Activated T-cell treated with anti-CD3 and anti-CD28 coated beads, Interleukin-2, amount 50 U/mL, for 24 hours (primary cell): ENCODE data around the gene MORF4L2.

Experiments
- DNase-seq: peaks from one replicate; pipeline ENCODE4 v3.0.0-alpha.2; 2020
- H3K27ac Mint-ChIP-seq: 2 replicates; pipeline ENCODE4 v1.8.0; 2020; ENCODE audit warnings: mild to moderate bottlenecking, mixed read lengths
- H3K27me3 Mint-ChIP-seq: 2 replicates; pipeline ENCODE4 v1.8.0; 2020; ENCODE audit warnings: mixed read lengths
- H3K36me3 Mint-ChIP-seq: 2 replicates; pipeline ENCODE4 v1.8.0; 2020; ENCODE audit warnings: low read depth, mixed read lengths
- H3K4me1 Mint-ChIP-seq: 2 replicates; pipeline ENCODE4 v1.8.0; 2020; ENCODE audit warnings: low read depth, mixed read lengths
- H3K4me3 Mint-ChIP-seq: 2 replicates; pipeline ENCODE4 v1.8.0; 2020; ENCODE audit warnings: mild to moderate bottlenecking, moderate library complexity, mixed read lengths
- H3K9me3 Mint-ChIP-seq: 2 replicates; pipeline ENCODE4 v1.8.0; 2020; ENCODE audit warnings: mixed read lengths

Gene MORF4L2

GRCh38 chrX:103686199-103687072, at the start of gene MORF4L2:
MORF4L2 (minus strand) TSS chrX:103686699; CDS start chrX:103677027, 9,672 bp downstream.
- Mint-ChIP-seq H3K36me3 (peaks cover 39% of the 10 kb centered on the region), H3K4me3 (no peak within 1 kb of the TSS), H3K27ac (peak within 1 kb of the TSS; percentile 89), H3K4me1 (peaks cover 13% of the 10 kb centered on the region), H3K27me3 (peaks cover 11% of the 10 kb centered on the region), H3K9me3 (no peaks in the 10 kb centered on the region)
- DNase-seq, result peak; percentile 80

DNA sequence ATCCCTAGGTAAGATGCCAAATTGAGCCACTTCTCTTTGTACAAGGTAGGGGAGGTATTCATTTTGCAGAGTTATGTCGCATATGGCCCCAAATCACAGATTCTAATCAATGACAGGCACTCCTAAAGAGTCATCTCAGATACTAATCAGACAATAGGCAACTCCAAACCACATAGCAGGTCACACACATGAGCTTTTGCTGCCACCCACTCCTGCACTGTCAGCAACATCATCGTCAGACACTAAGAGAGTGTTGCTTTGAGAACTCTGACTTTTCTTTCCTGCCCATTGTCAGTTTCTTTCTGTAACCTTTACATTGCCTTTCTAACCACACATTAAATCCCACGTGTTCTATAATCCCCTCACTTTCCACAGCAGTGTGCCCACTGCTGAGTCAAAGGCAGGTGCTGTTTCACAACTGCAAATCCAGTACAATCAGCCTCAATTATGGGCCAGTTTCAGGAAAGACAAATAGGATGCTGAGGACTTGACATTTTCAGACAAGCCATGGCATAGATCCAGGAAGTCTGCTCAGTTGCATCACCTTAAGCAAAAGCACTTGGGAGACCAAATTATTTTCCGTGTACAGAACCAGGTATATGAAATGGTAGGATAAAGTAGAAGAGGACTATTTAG, 47.7 kb upstream of the MORF4L2 start:
- H3K4me3 Mint-ChIP-seq, result no peak overlapping the region
- H3K36me3 Mint-ChIP-seq, result no peaks in the 10 kb centered on the region
- H3K4me1 Mint-ChIP-seq, result no peaks in the 10 kb centered on the region
- no peak for DNase-seq
- H3K27me3 Mint-ChIP-seq, result peaks cover 53% of the 10 kb centered on the region
- no peaks in the 10 kb centered on the region for H3K9me3 Mint-ChIP-seq
- H3K27ac Mint-ChIP-seq, result no peak overlapping the region

DNA sequence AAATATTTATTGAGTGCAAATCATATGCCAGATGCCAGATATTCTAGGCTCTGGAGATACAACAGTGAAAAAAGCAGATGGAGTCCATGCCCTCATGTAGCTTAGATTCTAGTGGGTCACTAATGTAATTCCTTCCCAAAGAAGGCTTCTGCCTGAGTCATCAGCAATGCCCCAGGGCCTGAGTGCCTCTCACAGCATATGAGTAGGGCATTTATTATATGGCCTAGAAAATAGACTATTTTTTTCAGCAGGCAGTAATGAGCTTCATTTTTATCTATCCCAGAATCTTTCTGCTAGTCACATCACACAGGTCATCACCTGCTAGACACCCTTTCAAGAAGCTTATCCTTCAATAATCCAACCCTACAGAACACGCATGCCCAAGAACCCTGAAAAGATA, 46.5 kb upstream of the MORF4L2 start:
- peaks cover 50% of the 10 kb centered on the region for H3K27me3 Mint-ChIP-seq
- no peak overlapping the region for H3K27ac Mint-ChIP-seq
- no peak overlapping the region for H3K4me3 Mint-ChIP-seq
- H3K9me3 Mint-ChIP-seq, result no peaks in the 10 kb centered on the region
- no peak for DNase-seq
- no peaks in the 10 kb centered on the region for H3K4me1 Mint-ChIP-seq
- no peaks in the 10 kb centered on the region for H3K36me3 Mint-ChIP-seq

DNA sequence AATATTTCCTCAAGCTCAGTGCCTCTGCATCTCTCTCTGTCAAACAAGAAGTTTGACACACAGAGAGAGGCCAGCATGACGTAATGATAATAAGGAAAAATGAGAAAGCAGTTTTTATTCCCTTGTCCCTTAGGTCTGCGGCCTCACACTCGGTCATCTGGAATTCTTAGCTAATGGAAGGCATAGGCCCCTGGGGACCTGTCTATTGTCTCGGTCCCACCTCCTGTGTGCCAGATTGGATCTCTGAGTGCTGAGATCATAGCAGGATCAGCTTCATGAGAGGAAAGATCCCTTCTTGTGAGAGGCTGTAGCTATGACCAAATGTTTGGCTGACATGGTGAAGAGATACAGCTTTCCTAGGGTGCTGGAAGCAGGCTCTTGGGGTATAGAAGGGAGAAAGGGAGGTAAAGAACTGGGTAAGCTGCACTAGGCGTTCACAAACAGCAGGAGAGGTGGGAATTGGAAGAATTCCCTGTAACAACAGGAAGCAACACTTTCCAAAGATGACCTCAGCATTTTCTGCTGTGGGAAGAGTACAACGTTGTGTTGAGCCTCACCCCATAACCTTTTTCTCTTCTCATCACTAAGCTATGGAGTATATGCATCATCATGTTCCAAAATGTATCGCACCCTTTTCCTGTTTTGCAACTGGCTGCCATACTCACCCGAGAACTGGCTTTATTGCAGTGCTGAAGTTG, 44.4 kb upstream of the MORF4L2 start:
- H3K27ac Mint-ChIP-seq, result no peak overlapping the region
- no peaks in the 10 kb centered on the region for H3K36me3 Mint-ChIP-seq
- H3K9me3 Mint-ChIP-seq, result no peaks in the 10 kb centered on the region
- no peak overlapping the region for H3K4me3 Mint-ChIP-seq
- DNase-seq, result no peak
- no peaks in the 10 kb centered on the region for H3K4me1 Mint-ChIP-seq
- H3K27me3 Mint-ChIP-seq, result peaks cover 53% of the 10 kb centered on the region

GRCh38 chrX:103730147-103730795, 43.8 kb upstream of the MORF4L2 start:
- Mint-ChIP-seq H3K36me3 (no peaks in the 10 kb centered on the region), H3K4me1 (no peaks in the 10 kb centered on the region), H3K4me3 (no peak overlapping the region), H3K27me3 (peaks cover 57% of the 10 kb centered on the region), H3K9me3 (no peaks in the 10 kb centered on the region), H3K27ac (no peak overlapping the region)
- no peak for DNase-seq

- no peaks in the 10 kb centered on the region for H3K36me3 Mint-ChIP-seq
- no peaks in the 10 kb centered on the region for H3K9me3 Mint-ChIP-seq
- peaks cover 65% of the 10 kb centered on the region for H3K27me3 Mint-ChIP-seq
- H3K4me1 Mint-ChIP-seq, result no peaks in the 10 kb centered on the region
- H3K4me3 Mint-ChIP-seq, result no peak overlapping the region
- no peak for DNase-seq
- H3K27ac Mint-ChIP-seq, result no peak overlapping the region
Measured at GRCh38 chrX:103729015-103729414, 42.5 kb upstream of the MORF4L2 start.

DNA sequence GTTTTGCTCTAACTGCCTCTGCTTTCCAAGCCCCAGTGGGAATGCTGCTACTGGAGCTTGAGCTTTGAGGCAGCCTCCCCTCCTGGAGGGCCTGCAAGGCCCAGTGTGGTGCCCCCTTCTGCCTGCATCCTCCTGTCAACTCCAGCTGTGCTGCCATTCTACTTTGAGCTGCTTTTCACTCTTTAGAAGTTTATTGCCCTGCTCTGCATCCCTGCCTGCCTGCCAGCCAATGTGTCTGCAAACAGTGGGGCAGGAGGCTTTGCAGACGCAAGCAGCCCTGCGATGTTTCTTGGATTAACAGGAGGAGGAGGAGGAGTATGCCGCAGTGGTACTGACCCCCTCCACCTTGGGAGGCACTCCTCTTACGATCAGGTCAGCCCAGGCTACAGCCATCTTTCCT, 40.6 kb upstream of the MORF4L2 start:
- no peaks in the 10 kb centered on the region for H3K36me3 Mint-ChIP-seq
- no peak overlapping the region for H3K27ac Mint-ChIP-seq
- no peaks in the 10 kb centered on the region for H3K4me1 Mint-ChIP-seq
- DNase-seq, result no peak
- H3K4me3 Mint-ChIP-seq, result no peak overlapping the region
- H3K27me3 Mint-ChIP-seq, result peaks cover 70% of the 10 kb centered on the region
- H3K9me3 Mint-ChIP-seq, result no peaks in the 10 kb centered on the region

DNA sequence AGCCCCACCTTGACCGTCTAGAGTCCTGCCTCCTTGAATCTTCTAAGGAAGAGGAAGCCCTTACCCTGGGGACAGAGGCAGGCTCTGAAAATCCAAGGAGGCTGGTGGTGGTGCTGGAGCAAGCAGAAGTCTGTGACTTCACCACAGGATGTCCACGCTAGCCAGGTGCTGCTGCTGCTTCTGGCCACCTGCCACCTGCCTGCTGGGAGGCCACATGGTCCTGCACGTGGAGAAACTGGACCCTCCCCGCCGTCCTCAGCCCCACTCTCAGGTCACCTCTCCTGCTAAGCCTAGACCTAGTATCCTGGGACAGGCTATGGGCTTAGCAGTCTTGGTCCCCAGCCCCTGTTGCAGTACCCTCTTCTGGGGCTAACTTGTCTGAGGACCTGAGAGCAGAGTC, 40.0 kb upstream of the MORF4L2 start:
- Mint-ChIP-seq H3K27me3 (peaks cover 69% of the 10 kb centered on the region), H3K36me3 (no peaks in the 10 kb centered on the region), H3K4me1 (no peaks in the 10 kb centered on the region), H3K9me3 (no peaks in the 10 kb centered on the region), H3K27ac (no peak overlapping the region), H3K4me3 (no peak overlapping the region)
- no peak for DNase-seq

DNA sequence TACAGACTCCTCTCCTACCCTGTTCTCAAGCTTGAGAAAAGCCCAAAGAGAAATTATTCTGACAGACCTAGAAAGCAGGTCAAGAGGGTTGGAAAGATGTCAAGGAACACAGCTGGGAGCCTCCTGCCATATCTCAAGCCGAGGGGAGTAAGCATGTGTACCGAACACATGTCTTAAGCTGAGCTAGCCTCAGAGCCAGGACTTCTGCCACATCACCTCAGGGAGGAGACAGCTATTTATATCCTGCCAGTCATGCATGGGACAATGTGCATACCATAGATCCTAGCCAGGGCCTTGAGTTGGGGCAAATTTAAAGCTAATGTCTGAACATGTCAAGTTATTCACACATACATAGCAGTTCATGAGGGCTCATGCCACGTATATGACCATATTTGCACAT, 36.0 kb upstream of the MORF4L2 start:
- H3K4me1 Mint-ChIP-seq, result no peaks in the 10 kb centered on the region

DNA sequence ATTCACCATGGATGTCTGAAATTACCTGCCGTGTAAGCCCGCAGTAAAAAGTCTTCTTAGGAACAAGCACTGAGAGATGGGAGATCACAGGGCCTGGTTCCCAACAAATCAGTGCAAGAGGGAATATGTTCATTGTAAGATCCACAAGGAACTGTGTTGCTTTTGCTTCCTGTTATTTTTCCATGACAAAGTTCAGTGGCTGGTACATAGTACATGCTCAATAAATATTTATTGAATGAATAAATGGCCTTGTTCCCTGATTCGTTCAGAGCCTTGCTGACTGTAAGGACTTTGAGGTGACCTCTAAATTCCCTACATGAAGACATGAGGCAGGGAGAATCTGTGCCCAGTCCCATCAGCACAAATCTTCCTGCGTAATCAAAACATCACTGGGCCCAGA, 31.6 kb upstream of the MORF4L2 start:
- Mint-ChIP-seq H3K36me3 (no peaks in the 10 kb centered on the region), H3K27me3 (peaks cover 17% of the 10 kb centered on the region), H3K27ac (no peak overlapping the region), H3K4me1 (no peaks in the 10 kb centered on the region), H3K4me3 (no peak overlapping the region), H3K9me3 (no peaks in the 10 kb centered on the region)
- DNase-seq, result no peak

More for the DNA sequence above, 36.0 kb upstream of the MORF4L2 start:
- Mint-ChIP-seq H3K27me3 (peaks cover 45% of the 10 kb centered on the region), H3K9me3 (no peaks in the 10 kb centered on the region), H3K27ac (no peak overlapping the region), H3K36me3 (no peaks in the 10 kb centered on the region), H3K4me3 (no peak overlapping the region)
- DNase-seq, result no peak

- no peaks in the 10 kb centered on the region for H3K36me3 Mint-ChIP-seq
- no peak overlapping the region for H3K27ac Mint-ChIP-seq
- H3K27me3 Mint-ChIP-seq, result peaks cover 10% of the 10 kb centered on the region
- H3K4me3 Mint-ChIP-seq, result no peak overlapping the region
- no peaks in the 10 kb centered on the region for H3K4me1 Mint-ChIP-seq
- DNase-seq, result no peak
- H3K9me3 Mint-ChIP-seq, result no peaks in the 10 kb centered on the region
Measured at GRCh38 chrX:103716962-103717361, 30.5 kb upstream of the MORF4L2 start.

DNA sequence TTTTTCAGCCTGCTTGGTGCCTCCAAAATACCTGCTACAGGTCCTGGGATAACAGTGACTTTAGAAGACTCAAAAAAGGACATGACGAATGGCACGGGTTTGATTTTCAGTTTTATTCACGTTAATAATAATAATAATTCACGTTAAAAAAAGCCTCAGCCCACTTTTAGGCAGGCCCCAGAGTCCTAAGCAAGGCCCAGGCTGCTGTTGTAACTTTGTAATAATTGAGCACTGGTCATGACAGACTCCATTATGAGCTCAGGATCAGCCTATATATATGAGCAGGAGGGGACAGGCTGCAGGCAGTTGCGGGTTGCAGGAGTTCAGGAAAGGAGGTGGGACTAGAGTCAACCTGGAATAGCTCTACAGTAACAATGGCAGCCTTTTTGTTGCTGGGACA, 24.1 kb upstream of the MORF4L2 start, which contains the start of gene TMEM31:
TMEM31 (plus strand) TSS at position 301 of the 400 bp plus-strand sequence. CDS start 1,350 bp downstream, outside the sequence.
- H3K27me3 Mint-ChIP-seq, result peaks cover 17% of the 10 kb centered on the region
- DNase-seq, result no peak
- no peaks in the 10 kb centered on the region for H3K9me3 Mint-ChIP-seq
- H3K27ac Mint-ChIP-seq, result no peak within 1 kb of the TSS
- H3K4me1 Mint-ChIP-seq, result no peaks in the 10 kb centered on the region
- no peaks in the 10 kb centered on the region for H3K36me3 Mint-ChIP-seq
- H3K4me3 Mint-ChIP-seq, result no peak within 1 kb of the TSS

- H3K4me1 Mint-ChIP-seq, result no peaks in the 10 kb centered on the region
- peaks cover 32% of the 10 kb centered on the region for H3K27me3 Mint-ChIP-seq
- DNase-seq, result no peak
- no peaks in the 10 kb centered on the region for H3K36me3 Mint-ChIP-seq
- no peak overlapping the region for H3K4me3 Mint-ChIP-seq
- no peak overlapping the region for H3K27ac Mint-ChIP-seq
- H3K9me3 Mint-ChIP-seq, result no peaks in the 10 kb centered on the region
Measured at GRCh38 chrX:103704863-103705262, 18.4 kb upstream of the MORF4L2 start.

- Mint-ChIP-seq H3K27me3 (peaks cover 39% of the 10 kb centered on the region), H3K36me3 (no peaks in the 10 kb centered on the region), H3K27ac (no peak overlapping the region), H3K9me3 (no peaks in the 10 kb centered on the region), H3K4me3 (no peak overlapping the region), H3K4me1 (no peaks in the 10 kb centered on the region)
- DNase-seq, result no peak
Measured at GRCh38 chrX:103699243-103699642, 12.7 kb upstream of the MORF4L2 start.
